Measurements from ENCODE around the gene SUCO.

DNA sequence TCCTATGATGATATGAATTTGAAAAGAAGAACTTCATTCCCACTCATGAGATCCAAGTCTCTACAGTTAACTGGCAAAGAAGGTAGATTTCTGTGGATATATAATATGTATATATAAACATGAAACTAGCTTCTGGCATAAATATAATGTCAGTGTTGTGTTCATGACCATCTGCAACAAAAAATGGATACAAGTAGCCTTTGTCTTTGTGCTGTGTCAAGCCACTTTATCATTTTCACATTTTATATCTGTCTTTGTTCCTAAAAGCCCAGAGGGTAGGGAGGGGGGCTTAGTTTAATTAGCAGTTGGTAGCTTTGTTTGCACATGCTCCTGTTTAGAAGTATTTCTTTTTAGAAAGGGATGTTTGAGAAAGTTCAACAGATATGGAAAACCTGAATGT lies 69.8 kb downstream of the SUCO start:
- TF ChIP-seq, protein P1, sequence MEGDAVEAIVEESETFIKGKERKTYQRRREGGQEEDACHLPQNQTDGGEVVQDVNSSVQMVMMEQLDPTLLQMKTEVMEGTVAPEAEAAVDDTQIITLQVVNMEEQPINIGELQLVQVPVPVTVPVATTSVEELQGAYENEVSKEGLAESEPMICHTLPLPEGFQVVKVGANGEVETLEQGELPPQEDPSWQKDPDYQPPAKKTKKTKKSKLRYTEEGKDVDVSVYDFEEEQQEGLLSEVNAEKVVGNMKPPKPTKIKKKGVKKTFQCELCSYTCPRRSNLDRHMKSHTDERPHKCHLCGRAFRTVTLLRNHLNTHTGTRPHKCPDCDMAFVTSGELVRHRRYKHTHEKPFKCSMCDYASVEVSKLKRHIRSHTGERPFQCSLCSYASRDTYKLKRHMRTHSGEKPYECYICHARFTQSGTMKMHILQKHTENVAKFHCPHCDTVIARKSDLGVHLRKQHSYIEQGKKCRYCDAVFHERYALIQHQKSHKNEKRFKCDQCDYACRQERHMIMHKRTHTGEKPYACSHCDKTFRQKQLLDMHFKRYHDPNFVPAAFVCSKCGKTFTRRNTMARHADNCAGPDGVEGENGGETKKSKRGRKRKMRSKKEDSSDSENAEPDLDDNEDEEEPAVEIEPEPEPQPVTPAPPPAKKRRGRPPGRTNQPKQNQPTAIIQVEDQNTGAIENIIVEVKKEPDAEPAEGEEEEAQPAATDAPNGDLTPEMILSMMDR (IDR thresholded peaks at IDR 0.05; ENCODE audit: control extremely low read depth in 1 of 3, insufficient read depth in 1 of 3, low read depth in 1 of 3, low read length in 3 of 3), result no peak
- TF ChIP-seq ASH2L (IDR thresholded peaks at IDR 0.05; ENCODE audit: low read length) (no peak), RFX5 (IDR thresholded peaks at IDR 0.05; ENCODE audit: borderline replicate concordance, low read depth, low read length) (no peak), BCL11A (IDR thresholded peaks at IDR 0.05; ENCODE audit: low read depth in 2 of 2, low read length in 2 of 2) (no peak), EGR1 (IDR thresholded peaks at IDR 0.05; ENCODE audit: borderline replicate concordance, low read depth, low read length) (no peak), NANOG (IDR thresholded peaks at IDR 0.05; ENCODE audit: insufficient read depth, low read depth, low read length, poor library complexity, severe bottlenecking) (no peak), YY1 (IDR thresholded peaks at IDR 0.05; ENCODE audit: low read depth, low read length) (no peak), POLR2AphosphoS5 (IDR thresholded peaks at IDR 0.05; ENCODE audit: low read depth, low read length) (no peak), POLR2A (IDR thresholded peaks at IDR 0.05; ENCODE audit: control extremely low read depth in 1 of 2, low read depth in 2 of 2, low read length in 2 of 2) (no peak), SIN3A (conservative IDR thresholded peaks at IDR 0.05 in 1 of 2, IDR thresholded peaks at IDR 0.05 in 1 of 2; ENCODE audit: low read depth in 1 of 2, low read length in 2 of 2) (no peak), CEBPB (IDR thresholded peaks at IDR 0.05; ENCODE audit: low read depth, low read length) (no peak), RNF2 (IDR thresholded peaks at IDR 0.05; ENCODE audit: borderline replicate concordance, low read depth, low read length, missing control alignments, poor library complexity, severe bottlenecking) (no peak), SP1 (IDR thresholded peaks at IDR 0.05; ENCODE audit: low read depth, low read length) (no peak), POU5F1 (IDR thresholded peaks at IDR 0.05; ENCODE audit: low read depth, low read length) (no peak)
